ENCODE results near the gene ZBTB7C.
A peak's percentile ranks its signal among the peaks of the same experiment; 100 is the strongest.

The ZBTB7C gene

DNA sequence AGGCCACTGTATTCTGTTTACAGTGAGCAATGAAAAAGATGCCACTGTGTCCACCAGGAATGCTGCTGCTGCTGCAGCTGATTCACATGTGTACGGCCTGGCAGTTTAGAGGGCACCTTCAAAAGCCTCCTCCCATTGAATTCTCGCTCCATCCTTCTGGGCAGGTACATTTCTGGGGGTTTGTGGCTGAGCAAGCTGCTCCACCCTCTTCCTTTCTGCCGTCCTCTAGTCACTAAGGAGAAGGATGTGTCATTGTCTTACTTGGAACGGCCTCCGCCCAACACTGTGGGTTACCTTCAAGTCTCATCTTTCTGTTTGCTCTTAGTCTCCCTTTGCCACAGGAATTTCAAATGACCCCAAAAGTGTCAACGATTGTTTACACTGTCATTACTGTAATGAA is 182.0 kb downstream of the ZBTB7C start:
- TF ChIP-seq CTBP1 (IDR thresholded peaks at IDR 0.05; ENCODE audit: borderline replicate concordance), result no peak
- no peak for TF ChIP-seq FOXA1 (IDR thresholded peaks at IDR 0.05)
- TF ChIP-seq ELF4 (IDR thresholded peaks at IDR 0.05), result no peak
- TF ChIP-seq FOXM1 (IDR thresholded peaks at IDR 0.05; ENCODE audit: borderline replicate concordance), result no peak
- no peak for TF ChIP-seq TARDBP (IDR thresholded peaks at IDR 0.05)
- no peak for TF ChIP-seq LEF1 (IDR thresholded peaks at IDR 0.05; ENCODE audit: borderline replicate concordance)
- TF ChIP-seq SP1 (IDR thresholded peaks at IDR 0.05), result no peak
- TF ChIP-seq FOXK2 (IDR thresholded peaks at IDR 0.05), result no peak
- TF ChIP-seq ZNF384 (IDR thresholded peaks at IDR 0.05), result no peak
- ChIA-PET CTCF (no interaction called here), POLR2A (no interaction called here)
- no peak for DNase-seq (ENCODE audit: extremely low spot score)

DNA sequence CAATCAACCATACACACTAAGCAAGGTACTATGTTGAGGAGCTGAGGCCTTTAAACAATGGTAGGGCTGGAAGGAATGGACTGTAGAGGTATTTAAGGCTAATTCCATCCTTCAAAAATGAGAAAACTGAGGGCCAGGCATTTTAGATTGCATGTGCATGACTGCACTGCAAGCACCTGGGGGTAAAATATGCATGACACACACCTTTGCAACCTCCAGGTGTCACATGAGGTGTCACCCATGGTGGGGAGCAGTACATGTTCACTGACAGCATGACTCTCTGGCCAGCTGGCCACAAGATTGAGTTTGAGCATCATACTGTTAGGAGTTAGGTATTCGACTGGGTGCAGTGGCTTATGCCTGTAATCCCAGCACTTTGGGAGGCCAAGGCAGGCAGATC is 182.8 kb downstream of the ZBTB7C start:
- ChIA-PET CTCF (no interaction called here), POLR2A (no interaction called here)
- no peak for DNase-seq (ENCODE audit: extremely low spot score)
- TF ChIP-seq, protein P1, sequence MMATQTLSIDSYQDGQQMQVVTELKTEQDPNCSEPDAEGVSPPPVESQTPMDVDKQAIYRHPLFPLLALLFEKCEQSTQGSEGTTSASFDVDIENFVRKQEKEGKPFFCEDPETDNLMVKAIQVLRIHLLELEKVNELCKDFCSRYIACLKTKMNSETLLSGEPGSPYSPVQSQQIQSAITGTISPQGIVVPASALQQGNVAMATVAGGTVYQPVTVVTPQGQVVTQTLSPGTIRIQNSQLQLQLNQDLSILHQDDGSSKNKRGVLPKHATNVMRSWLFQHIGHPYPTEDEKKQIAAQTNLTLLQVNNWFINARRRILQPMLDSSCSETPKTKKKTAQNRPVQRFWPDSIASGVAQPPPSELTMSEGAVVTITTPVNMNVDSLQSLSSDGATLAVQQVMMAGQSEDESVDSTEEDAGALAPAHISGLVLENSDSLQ (IDR thresholded peaks at IDR 0.05), result no peak
- TF ChIP-seq SUZ12 (IDR thresholded peaks at IDR 0.05), result no peak
- no peak for TF ChIP-seq HDGF (IDR thresholded peaks at IDR 0.05; ENCODE audit: borderline replicate concordance)
- no peak for TF ChIP-seq CTBP1 (IDR thresholded peaks at IDR 0.05; ENCODE audit: borderline replicate concordance)
- TF ChIP-seq L3MBTL2 (conservative IDR thresholded peaks at IDR 0.05), result no peak
- no peak for TF ChIP-seq FOXK2 (IDR thresholded peaks at IDR 0.05)
- no peak for TF ChIP-seq FOXA1 (IDR thresholded peaks at IDR 0.05)
- TF ChIP-seq BHLHE40 (IDR thresholded peaks at IDR 0.05; ENCODE audit: borderline replicate concordance), result no peak
- TF ChIP-seq ARNT (IDR thresholded peaks at IDR 0.05), result no peak

DNA sequence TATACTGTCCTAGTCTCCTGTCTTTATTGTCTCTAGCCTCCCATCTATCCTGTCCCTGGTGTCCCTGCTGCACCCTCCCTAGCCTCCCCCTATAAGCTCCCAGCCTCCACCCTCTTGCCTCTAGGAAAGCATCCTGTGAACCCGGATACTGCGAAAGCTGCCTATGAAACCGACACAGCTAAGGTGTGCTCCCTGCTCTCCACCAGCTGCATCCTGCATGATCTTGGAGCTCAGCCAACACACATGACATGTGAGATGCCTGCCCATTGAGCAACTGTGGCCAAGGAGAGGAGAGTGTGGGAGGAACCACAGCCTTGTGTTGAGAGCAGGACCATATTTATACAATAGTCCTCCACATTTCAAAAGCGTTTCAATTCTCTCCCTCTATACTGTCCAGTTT is 187.1 kb downstream of the ZBTB7C start:
- peak; percentile 11 for DNase-seq (ENCODE audit: extremely low spot score)
- CTCF ChIA-PET, result interaction anchor here (0.6 kb wide), 1 partner anchor 190 kb away, joined by 3 read pairs; no protein-coding TSS in a partner anchor
- TF ChIP-seq, protein P1 (IDR thresholded peaks at IDR 0.05), result no peak
- TF ChIP-seq ELF4 (IDR thresholded peaks at IDR 0.05) (no peak), FOXA1 (IDR thresholded peaks at IDR 0.05) (no peak), NFRKB (IDR thresholded peaks at IDR 0.05) (no peak), HDGF (IDR thresholded peaks at IDR 0.05; ENCODE audit: borderline replicate concordance) (no peak), FOXK2 (IDR thresholded peaks at IDR 0.05) (no peak), SP1 (IDR thresholded peaks at IDR 0.05) (no peak), ZNF384 (IDR thresholded peaks at IDR 0.05) (no peak), CTBP1 (IDR thresholded peaks at IDR 0.05; ENCODE audit: borderline replicate concordance) (no peak), SUZ12 (IDR thresholded peaks at IDR 0.05) (no peak), BHLHE40 (IDR thresholded peaks at IDR 0.05; ENCODE audit: borderline replicate concordance) (no peak), FOXM1 (IDR thresholded peaks at IDR 0.05; ENCODE audit: borderline replicate concordance) (no peak), L3MBTL2 (conservative IDR thresholded peaks at IDR 0.05) (no peak), LEF1 (IDR thresholded peaks at IDR 0.05; ENCODE audit: borderline replicate concordance) (no peak), TARDBP (IDR thresholded peaks at IDR 0.05) (no peak), ARNT (IDR thresholded peaks at IDR 0.05) (no peak)
- POLR2A ChIA-PET, result no interaction called here

DNA sequence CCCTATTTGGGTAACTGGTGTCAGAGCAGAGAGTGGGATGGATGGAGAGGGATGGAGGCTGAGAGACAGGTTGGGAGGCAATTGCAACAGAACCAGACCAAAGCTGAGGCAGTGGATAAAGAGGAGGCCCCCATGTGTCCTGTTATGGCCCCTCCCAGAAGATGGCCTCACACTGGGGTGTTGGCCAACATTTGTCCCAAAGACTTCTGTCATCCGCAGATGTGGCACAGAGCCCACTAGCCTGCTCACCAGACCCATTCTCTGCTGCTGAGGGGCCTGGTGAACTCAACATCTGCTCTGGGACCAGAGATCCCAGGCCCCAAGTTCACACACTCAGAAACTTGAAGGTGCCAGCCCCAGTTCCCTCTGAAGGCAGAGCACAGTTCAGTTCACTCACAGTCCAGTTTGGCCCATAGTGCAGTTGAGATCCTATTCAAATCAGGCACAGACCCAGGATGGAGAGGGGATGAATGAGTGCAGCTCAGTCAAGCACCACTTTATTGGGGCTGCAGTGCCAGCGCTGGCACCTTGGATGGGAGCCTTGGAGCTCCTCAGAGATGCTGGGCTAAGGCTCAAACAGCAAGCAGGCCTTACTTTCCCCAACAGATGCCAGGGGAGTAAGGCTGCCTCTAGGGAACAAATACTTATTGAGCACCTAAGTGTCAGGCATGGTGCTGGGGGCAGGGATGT is 189.2 kb downstream of the ZBTB7C start:
- DNase-seq (ENCODE audit: extremely low spot score), result no peak
- TF ChIP-seq ELF4 (IDR thresholded peaks at IDR 0.05), result no peak
- no peak for TF ChIP-seq TARDBP (IDR thresholded peaks at IDR 0.05)
- no peak for TF ChIP-seq CTBP1 (IDR thresholded peaks at IDR 0.05; ENCODE audit: borderline replicate concordance)
- TF ChIP-seq, protein P1 (IDR thresholded peaks at IDR 0.05), result no peak
- no peak for TF ChIP-seq NFRKB (IDR thresholded peaks at IDR 0.05)
- no peak for TF ChIP-seq LEF1 (IDR thresholded peaks at IDR 0.05; ENCODE audit: borderline replicate concordance)
- TF ChIP-seq ARNT (IDR thresholded peaks at IDR 0.05), result no peak
- TF ChIP-seq FOXM1 (IDR thresholded peaks at IDR 0.05; ENCODE audit: borderline replicate concordance), result no peak
- no peak for TF ChIP-seq FOXA1 (IDR thresholded peaks at IDR 0.05)
- no peak for TF ChIP-seq ZNF384 (IDR thresholded peaks at IDR 0.05)
- no peak for TF ChIP-seq L3MBTL2 (conservative IDR thresholded peaks at IDR 0.05)
- TF ChIP-seq SUZ12 (IDR thresholded peaks at IDR 0.05), result no peak
- no peak for TF ChIP-seq BHLHE40 (IDR thresholded peaks at IDR 0.05; ENCODE audit: borderline replicate concordance)
- TF ChIP-seq HDGF (IDR thresholded peaks at IDR 0.05; ENCODE audit: borderline replicate concordance), result no peak
- no peak for TF ChIP-seq FOXK2 (IDR thresholded peaks at IDR 0.05)
- TF ChIP-seq SP1 (IDR thresholded peaks at IDR 0.05), result no peak
- CTCF ChIA-PET, result interaction anchor here (0.5 kb wide), 1 partner anchor 1794 kb away, joined by 5 read pairs; no protein-coding TSS in a partner anchor
- POLR2A ChIA-PET, result no interaction called here

DNA sequence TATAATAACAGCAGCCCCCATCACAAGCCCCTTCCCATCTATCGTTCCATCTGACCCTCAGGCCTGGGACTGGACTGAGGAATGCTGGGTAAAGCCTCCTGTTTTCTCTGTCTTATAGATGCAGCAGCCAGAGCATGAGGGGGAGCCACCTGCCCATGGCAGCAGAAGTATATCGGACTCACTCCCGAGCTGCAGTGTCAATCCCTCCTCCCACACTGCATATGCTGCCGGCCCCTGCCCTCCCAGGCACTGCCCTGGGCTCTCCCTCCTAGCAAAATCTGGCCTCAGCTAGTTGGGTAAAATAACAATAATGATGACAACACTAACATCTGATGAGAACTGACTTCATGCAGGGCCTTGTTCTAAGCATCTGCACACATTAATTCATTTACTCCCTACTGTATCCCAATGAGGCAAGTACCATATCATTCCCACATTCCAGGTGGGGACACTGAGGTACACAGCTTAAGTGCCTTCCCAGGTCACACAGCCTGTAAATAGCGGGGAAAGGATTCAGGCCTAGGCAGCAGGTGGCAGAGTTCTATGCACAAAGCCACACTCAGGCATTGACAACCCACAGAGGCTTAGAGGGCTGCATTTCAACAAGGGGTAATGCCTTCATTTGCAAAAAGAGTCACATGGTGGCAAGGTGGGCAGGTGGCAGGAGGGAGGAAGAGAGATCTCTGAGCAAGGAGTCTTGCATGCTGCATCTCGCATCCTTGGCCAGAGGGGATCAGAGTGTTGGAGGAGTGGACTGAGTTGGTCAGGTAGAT is 190.0 kb downstream of the ZBTB7C start:
- no peak for TF ChIP-seq ELF4 (IDR thresholded peaks at IDR 0.05)
- POLR2A ChIA-PET, result no interaction called here
- CTCF ChIA-PET, result interaction anchor here (0.9 kb wide), 1 partner anchor 226 kb away, joined by 3 read pairs; no protein-coding TSS in a partner anchor
- DNase-seq (ENCODE audit: extremely low spot score), result no peak
